ENCODE data around the gene AP5Z1.
"Not testable (repeated sequence)": the region's sequence is repeated elsewhere in the genome, so short reads cannot be mapped to it uniquely, and the experiment has no call there.

The AP5Z1 gene

GRCh38 chr7:4798706-4799235 lies 23.3 kb downstream of the AP5Z1 start:
- no peak for TF ChIP-seq CTCF (IDR thresholded peaks at IDR 0.05; ENCODE audit: control extremely low read depth, extremely low read depth, low read depth, missing control alignments)
- no peak for DNase-seq (ENCODE audit: extremely low spot score)
- ChIA-PET CTCF (interaction anchor here (0.9 to 1.7 kb wide), 9 partner anchors 9 to 288 kb away, joined by 3 to 8 read pairs (median 4); partner anchors contain the start of gene RBAK), POLR2A (no interaction called here)

GRCh38 chr7:4799508-4800268 lies 24.3 kb downstream of the AP5Z1 start:
- POLR2A ChIA-PET: no interaction called here
- CTCF ChIA-PET: interaction anchor here (1.1 to 1.6 kb wide), 4 partner anchors 10 to 287 kb away, joined by 4 to 8 read pairs (median 4); no protein-coding TSS in a partner anchor
- no peak for TF ChIP-seq CTCF (IDR thresholded peaks at IDR 0.05; ENCODE audit: control extremely low read depth, extremely low read depth, low read depth, missing control alignments)
- no peak for DNase-seq (ENCODE audit: extremely low spot score)

GRCh38 chr7:4800487-4800886 lies 25.1 kb downstream of the AP5Z1 start:
- ChIA-PET POLR2A (no interaction called here), CTCF (interaction anchor here (1.6 kb wide), 1 partner anchor 285 kb away, joined by 4 read pairs; no protein-coding TSS in a partner anchor)
- no peak for TF ChIP-seq CTCF (IDR thresholded peaks at IDR 0.05; ENCODE audit: control extremely low read depth, extremely low read depth, low read depth, missing control alignments)
- no peak for DNase-seq (ENCODE audit: extremely low spot score)

- no peak for TF ChIP-seq CTCF (IDR thresholded peaks at IDR 0.05; ENCODE audit: control extremely low read depth, extremely low read depth, low read depth, missing control alignments)
- CTCF ChIA-PET: interaction anchor here (1.6 kb wide), 1 partner anchor 284 kb away, joined by 4 read pairs; no protein-coding TSS in a partner anchor
- no peak for DNase-seq (ENCODE audit: extremely low spot score)
- POLR2A ChIA-PET: no interaction called here
These were observed 25.8 kb downstream of the AP5Z1 start for GRCh38 chr7:4800926-4801838.

- DNase-seq (ENCODE audit: extremely low spot score): no peak
- CTCF ChIA-PET: no interaction called here
- POLR2A ChIA-PET: no interaction called here
- TF ChIP-seq CTCF (IDR thresholded peaks at IDR 0.05; ENCODE audit: control extremely low read depth, extremely low read depth, low read depth, missing control alignments): no peak
These were observed 26.4 kb downstream of the AP5Z1 start for GRCh38 chr7:4801839-4802231.

- POLR2A ChIA-PET; CTCF ChIA-PET; DNase-seq (ENCODE audit: extremely low spot score): not testable (repeated sequence)
These were observed 27.2 kb downstream of the AP5Z1 start for GRCh38 chr7:4802577-4802976.
